UCSD-AML1 (cell line): ENCODE data around the gene SLC44A5.
"Not testable (repeated sequence)": the region's sequence is repeated elsewhere in the genome, so short reads cannot be mapped to it uniquely, and the experiment has no call there.

Source experiments
- DNase-seq: peaks from one replicate; lab custom pipeline; 2025; ENCODE audit not compliant: unreplicated experiment; lab: John Stamatoyannopoulos, UW

SLC44A5 gene

DNA sequence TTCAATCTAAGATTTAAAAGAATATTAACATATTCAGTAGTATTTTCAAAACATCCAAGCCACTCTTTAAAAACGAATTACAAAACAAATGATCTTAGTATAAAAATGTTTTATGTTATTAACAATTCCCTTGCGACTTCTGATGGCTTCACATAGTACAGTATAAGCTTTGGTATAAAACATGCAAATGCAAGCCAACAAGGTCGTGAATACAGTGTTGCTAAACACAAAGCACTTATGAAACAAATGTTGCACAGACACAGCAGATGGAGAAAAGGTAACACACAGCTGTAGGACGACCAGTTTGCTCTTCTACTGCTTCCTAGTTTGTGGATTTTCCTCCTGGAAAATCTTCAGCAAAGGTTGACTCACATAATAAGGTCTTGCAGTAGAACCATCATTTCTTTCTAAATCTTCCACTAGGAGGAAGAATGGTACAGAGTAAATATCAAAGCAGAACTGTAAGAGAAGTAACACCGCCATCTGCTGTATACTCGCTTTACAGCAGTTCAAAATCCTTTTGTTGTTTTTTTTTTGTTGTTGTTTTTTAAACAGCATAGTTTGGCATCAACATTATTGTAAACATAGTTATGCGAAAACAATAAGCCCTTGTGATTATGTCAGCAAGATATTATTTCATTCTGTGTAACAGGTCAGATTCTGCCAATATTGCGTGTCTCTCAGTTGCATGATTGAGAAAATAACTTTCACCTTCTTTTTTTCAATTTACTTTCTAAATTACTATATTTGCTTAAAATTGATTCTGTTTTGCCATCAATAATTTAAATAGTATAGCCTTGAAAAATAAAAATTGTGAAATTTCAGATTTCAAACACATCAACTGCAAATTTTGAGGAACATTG is 407.3 kb downstream of the SLC44A5 start:
- DNase-seq, result no peak

- DNase-seq, result no peak
Observed at GRCh38 chr1:75202751-75203150, 408.2 kb downstream of the SLC44A5 start.

GRCh38 chr1:75198761-75199160 is 412.2 kb downstream of the SLC44A5 start:
- DNase-seq, result no peak

- DNase-seq, result no peak
Observed at GRCh38 chr1:75198163-75198562, 412.8 kb downstream of the SLC44A5 start.

DNA sequence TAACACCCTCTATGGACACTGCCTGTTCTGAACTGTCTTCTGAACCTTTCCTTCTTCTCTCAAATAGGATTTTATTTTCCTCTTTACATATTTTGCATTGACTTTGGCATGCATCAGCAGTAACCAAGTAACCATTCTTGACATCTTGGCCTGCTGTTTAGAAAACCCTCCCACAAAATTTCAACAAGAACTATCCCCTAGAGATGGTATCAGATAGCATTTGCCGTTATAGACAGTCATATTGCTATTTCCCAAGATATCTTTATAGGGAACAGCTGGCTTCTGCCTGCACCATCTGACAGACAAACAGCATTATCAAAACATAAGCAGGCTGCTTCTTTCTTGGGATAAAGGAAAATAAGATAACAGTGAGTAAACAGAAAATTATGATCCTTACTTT is 422.0 kb downstream of the SLC44A5 start:
- DNase-seq, result no peak

DNA sequence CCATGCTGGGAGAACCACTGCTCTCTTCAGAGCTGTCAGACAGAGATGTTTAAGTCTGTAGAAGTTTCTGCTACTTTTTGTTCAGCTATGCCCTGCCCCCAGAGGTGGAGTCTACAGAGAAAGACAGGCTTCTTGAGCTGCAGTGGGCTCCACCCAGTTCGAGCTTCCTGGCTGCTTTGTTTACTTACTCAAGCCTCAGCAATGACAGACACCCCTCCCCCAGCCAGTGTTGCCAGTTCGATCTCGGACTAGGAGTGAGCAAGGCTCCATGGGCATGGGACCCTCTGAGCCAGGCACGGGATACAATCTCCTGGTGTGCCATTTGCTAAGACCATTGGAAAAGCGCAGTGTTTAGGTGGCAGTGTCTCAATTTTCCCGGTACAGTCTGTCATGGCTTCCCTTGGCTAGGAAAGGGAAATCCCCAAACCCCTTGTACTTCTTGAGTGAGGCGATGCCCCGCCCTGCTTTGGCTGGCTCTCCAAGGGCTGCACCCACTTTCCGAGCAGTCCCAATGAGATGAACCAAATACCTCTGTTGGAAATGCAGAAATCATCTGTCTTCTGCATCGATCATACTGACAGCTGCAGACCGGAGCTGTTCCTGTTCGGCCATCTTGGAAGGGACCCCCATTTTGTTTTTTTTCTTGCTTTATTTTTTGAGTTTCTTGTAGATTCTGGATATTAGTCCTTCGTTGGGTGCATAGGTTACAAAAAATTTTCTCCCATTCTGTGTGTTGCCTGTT is 429.5 kb downstream of the SLC44A5 start:
- not testable (repeated sequence) for DNase-seq

DNA sequence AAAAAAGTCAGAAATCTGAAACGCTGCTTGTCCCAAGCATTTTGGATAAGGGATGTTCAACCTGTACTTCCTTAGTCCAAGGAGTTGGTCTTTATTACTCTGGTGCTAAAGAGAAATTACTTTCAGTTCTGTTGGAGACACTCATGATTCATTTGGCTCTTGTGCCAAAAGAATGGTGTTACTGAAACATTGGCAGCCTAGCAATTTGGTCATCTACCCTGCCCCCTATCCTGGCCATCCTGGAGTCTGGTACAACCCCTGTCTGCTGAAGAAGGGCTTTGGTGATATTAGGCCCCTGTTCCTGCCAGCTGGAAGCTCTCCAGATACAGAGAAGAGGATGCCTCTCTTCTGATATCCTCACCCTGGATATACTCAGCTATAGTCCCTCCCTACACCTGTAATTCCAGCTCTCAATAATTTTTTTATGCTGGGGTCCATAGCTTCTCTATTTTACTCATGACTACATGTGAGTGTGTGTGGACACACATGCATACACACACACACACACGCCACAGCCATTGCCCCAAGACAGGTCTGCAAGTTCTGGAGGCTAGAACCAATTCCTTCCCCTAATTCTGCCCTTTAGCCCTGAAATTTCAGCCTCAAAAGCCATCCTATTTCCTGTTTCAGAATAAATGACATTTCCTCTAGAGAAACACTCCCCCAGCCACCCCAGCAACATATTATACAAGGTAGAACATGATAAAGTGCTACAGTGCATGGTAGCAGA is 436.7 kb downstream of the SLC44A5 start:
- no peak for DNase-seq

DNA sequence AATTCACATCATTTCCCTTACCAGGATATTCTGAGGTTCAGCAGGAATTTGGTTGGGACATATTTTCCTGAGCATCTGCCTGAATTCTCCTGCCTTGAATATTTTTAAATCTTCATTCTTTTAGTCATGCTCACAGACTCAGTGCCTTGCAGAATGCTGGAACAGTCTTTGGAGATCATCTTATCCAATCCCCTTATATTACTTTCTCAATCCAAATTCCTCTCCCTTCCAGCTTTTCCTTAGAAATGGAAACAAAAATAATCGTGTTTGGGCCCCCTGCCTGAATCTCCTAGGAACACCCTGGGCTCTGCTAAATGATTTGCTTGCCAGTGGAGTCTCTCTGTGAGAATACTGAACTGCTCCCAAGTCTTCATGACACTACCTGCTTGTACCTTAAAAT is 438.4 kb downstream of the SLC44A5 start:
- no peak for DNase-seq

- no peak for DNase-seq
Observed at GRCh38 chr1:75171876-75172275, 439.0 kb downstream of the SLC44A5 start.

- DNase-seq, result no peak
Observed at GRCh38 chr1:75170981-75171380, 439.9 kb downstream of the SLC44A5 start.

DNA sequence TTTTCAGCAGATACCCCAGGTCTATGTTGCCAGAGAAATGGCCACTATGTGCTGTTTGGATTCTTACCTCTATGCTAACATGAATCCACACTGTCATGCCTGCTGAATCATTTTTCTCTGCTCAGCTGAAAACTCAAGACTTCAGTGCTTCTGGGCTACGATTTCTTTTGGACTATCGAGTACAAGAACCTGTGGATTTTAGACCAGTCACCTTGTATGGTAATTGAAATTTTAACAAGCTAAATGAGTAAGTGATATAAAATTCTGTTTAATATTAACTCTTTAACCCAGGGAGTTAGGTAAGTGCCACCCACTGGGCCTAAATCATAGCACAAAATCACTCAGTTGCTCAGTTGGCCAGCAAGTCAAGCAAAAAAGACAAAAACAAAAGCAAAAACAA is 440.9 kb downstream of the SLC44A5 start:
- no peak for DNase-seq

DNA sequence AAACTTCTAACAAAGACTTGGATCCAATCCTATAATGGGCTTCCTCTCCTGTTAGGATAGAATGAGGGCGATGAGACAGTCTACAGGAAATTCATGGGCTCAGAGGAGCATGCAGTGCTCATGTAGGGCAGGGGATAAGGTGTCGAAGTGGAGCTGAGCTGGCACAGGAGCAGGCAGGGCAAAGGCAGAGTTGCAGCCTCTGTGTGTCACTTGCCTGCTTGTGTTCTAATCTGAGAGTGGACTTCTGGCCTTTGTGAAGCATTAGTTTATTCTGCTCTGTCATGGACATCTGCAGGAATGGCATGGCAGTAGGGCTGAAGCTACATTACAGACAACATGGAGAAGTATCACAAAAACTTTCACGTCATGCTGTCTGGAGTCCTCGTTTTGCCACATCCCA is 444.1 kb downstream of the SLC44A5 start:
- DNase-seq, result no peak

DNA sequence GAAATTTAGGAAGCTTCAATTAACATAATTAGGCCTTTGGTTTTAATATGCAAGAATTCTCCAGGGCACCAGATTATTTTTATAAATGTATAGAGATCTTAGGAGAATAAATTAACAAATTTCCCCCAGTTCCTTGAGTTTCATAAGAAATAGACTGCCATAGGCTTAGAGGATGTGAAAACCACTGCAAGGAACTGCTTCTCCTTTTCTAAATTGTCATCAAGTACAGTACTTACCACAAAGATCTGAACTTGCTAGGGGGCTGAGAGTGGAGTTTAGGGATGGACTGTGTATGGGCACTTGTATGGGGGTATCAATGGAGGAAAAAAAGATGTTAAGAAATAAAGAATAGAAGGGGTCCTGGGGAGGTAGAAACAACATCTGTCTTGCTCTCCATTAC is 445.6 kb downstream of the SLC44A5 start:
- no peak for DNase-seq

DNA sequence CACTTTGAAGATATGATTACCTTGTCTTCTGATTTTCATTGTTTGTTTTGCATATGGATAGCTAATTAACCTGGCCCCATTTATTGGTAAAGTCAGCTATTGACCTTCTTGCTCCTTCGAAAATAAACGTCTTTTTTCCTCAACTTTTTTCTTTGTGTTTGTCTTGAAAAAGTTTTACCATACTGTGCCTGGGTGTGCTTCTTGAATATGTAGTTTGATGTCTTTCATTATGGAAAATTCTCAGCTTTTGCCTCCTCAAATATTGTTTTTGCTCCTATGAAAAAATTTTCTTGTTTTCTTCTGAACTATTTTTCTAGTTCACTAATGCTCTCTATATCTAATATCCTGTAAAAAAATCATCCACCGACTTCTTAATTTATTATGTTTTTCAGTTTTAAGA is 451.8 kb downstream of the SLC44A5 start:
- no peak for DNase-seq
